ENCODE data around the gene ERC1.

DNA sequence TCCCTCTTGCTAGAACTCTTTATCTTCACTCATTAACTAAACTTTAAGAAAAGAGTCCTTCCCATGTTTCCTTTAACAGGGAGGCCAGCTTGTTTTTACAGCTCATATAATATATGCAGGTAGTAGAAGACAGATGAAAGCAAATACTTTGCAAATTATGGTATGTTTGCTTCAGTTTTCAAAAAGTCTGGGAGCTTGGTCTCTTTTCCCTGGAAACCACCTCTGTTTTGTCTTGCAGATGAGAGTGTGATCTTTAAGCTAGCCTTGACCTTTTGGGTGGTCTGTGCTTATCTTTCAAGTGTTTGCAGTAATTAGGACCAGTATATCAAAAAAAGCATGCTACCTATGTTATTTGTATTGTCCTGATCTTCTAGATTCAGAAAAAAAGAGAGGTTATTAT is 62.7 kb downstream of the ERC1 start:
- TF ChIP-seq, protein P1, sequence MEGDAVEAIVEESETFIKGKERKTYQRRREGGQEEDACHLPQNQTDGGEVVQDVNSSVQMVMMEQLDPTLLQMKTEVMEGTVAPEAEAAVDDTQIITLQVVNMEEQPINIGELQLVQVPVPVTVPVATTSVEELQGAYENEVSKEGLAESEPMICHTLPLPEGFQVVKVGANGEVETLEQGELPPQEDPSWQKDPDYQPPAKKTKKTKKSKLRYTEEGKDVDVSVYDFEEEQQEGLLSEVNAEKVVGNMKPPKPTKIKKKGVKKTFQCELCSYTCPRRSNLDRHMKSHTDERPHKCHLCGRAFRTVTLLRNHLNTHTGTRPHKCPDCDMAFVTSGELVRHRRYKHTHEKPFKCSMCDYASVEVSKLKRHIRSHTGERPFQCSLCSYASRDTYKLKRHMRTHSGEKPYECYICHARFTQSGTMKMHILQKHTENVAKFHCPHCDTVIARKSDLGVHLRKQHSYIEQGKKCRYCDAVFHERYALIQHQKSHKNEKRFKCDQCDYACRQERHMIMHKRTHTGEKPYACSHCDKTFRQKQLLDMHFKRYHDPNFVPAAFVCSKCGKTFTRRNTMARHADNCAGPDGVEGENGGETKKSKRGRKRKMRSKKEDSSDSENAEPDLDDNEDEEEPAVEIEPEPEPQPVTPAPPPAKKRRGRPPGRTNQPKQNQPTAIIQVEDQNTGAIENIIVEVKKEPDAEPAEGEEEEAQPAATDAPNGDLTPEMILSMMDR (IDR thresholded peaks at IDR 0.05; ENCODE audit: extremely low read depth in 1 of 2, insufficient read depth in 1 of 2, low read depth in 1 of 2, low read length in 2 of 2), result no peak
- TF ChIP-seq, protein P2, sequence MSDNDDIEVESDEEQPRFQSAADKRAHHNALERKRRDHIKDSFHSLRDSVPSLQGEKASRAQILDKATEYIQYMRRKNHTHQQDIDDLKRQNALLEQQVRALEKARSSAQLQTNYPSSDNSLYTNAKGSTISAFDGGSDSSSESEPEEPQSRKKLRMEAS (IDR thresholded peaks at IDR 0.05; ENCODE audit: insufficient read depth, insufficient read length), result no peak
- no peak for TF ChIP-seq GATA2 (IDR thresholded peaks at IDR 0.05; ENCODE audit: insufficient read depth, insufficient read length, low read depth, low read length)
- TF ChIP-seq EZH2 (IDR thresholded peaks at IDR 0.05; ENCODE audit: borderline replicate concordance, low read depth, low read length, severe bottlenecking), result no peak
- TF ChIP-seq POLR2AphosphoS5 (IDR thresholded peaks at IDR 0.05; ENCODE audit: insufficient read depth, low read depth, low read length), result no peak
- no peak for TF ChIP-seq POLR2A (IDR thresholded peaks at IDR 0.05; ENCODE audit: low read depth, low read length)
- TF ChIP-seq JUN (IDR thresholded peaks at IDR 0.05; ENCODE audit: borderline replicate concordance, insufficient read depth, insufficient read length, low read depth), result no peak
